HUES48 (cell line): ENCODE results near the gene NPC1L1.

ENCODE experiments used
- H3K27ac ChIP-seq: one replicate; pipeline ENCODE4 v1.7.0; 2013; ENCODE audit warnings: low read depth, low read length, inconsistent platforms
- H3K27me3 ChIP-seq: 2 replicates; pipeline ENCODE4 v1.6.1; 2013; ENCODE audit warnings: mild to moderate bottlenecking, low read length; ENCODE audit not compliant: control insufficient read depth, insufficient read depth
- H3K36me3 ChIP-seq: 2 replicates; pipeline ENCODE4 v1.6.1; 2013; ENCODE audit warnings: low read length; ENCODE audit not compliant: control insufficient read depth, insufficient read depth
- H3K4me1 ChIP-seq: 2 replicates; pipeline ENCODE4 v1.6.1; 2013; ENCODE audit warnings: mild to moderate bottlenecking, low read length; ENCODE audit not compliant: control insufficient read depth, insufficient read depth
- H3K4me3 ChIP-seq: 2 replicates; pipeline ENCODE4 v1.5.1; 2013; ENCODE audit warnings: mild to moderate bottlenecking, low read depth, low read length
- H3K9ac ChIP-seq: 2 replicates; pipeline ENCODE4 v1.6.1; 2013; ENCODE audit warnings: mild to moderate bottlenecking, low read depth, low read length, moderate library complexity
- H3K9me3 ChIP-seq: 2 replicates; pipeline ENCODE4 v1.6.1; 2013; ENCODE audit warnings: low read length; ENCODE audit not compliant: control insufficient read depth, insufficient read depth

NPC1L1 gene

GRCh38 chr7:44541028-44541869 is at the start of gene NPC1L1:
Gene NPC1L1, minus strand, starts transcription at chr7:44541330. Its CDS starts 71 bp downstream, at chr7:44541259.
- Histone ChIP-seq H3K27ac (peak within 1 kb of the TSS; percentile 66), H3K27me3 (no peaks in the 10 kb centered on the region), H3K9ac (no peak within 1 kb of the TSS)

GRCh38 chr7:44590910-44591309 is 49.8 kb upstream of the NPC1L1 start:
- Histone ChIP-seq H3K27me3 (no peaks in the 10 kb centered on the region), H3K4me1 (no peaks in the 10 kb centered on the region), H3K9me3 (no peaks in the 10 kb centered on the region), H3K9ac (no peak overlapping the region), H3K4me3 (no peak overlapping the region), H3K36me3 (no peaks in the 10 kb centered on the region), H3K27ac (no peak overlapping the region)

More at GRCh38 chr7:44541028-44541869, at the start of gene NPC1L1:
- no peaks in the 10 kb centered on the region for H3K9me3 ChIP-seq
- H3K4me1 ChIP-seq = no peaks in the 10 kb centered on the region
- no peak within 1 kb of the TSS for H3K4me3 ChIP-seq
- no peaks in the 10 kb centered on the region for H3K36me3 ChIP-seq

- Histone ChIP-seq H3K9ac (no peak overlapping the region), H3K36me3 (no peaks in the 10 kb centered on the region), H3K9me3 (no peaks in the 10 kb centered on the region), H3K27me3 (no peaks in the 10 kb centered on the region), H3K4me1 (no peaks in the 10 kb centered on the region), H3K27ac (no peak overlapping the region), H3K4me3 (no peak overlapping the region)
Measured at GRCh38 chr7:44587843-44588711, 46.9 kb upstream of the NPC1L1 start.

- Histone ChIP-seq H3K27ac (no peak overlapping the region), H3K36me3 (peaks cover 24% of the 10 kb centered on the region), H3K9ac (no peak overlapping the region), H3K27me3 (no peaks in the 10 kb centered on the region), H3K4me1 (peaks cover 4% of the 10 kb centered on the region; the same call in 1 of the 2 replicates), H3K9me3 (no peaks in the 10 kb centered on the region), H3K4me3 (peak overlapping the region; percentile 84)
Measured at GRCh38 chr7:44583146-44583865, 42.2 kb upstream of the NPC1L1 start.

- H3K27ac ChIP-seq = peak within 1 kb of the TSS; percentile 92
- peak within 1 kb of the TSS; percentile 78 for H3K9ac ChIP-seq
- peaks cover 4% of the 10 kb centered on the region; the same call in 1 of the 2 replicates for H3K4me1 ChIP-seq
- no peaks in the 10 kb centered on the region for H3K9me3 ChIP-seq
- H3K4me3 ChIP-seq = peak within 1 kb of the TSS; percentile 84
- no peaks in the 10 kb centered on the region for H3K27me3 ChIP-seq
- H3K36me3 ChIP-seq = peaks cover 31% of the 10 kb centered on the region
Measured at GRCh38 chr7:44581879-44582603, 40.9 kb upstream of the NPC1L1 start, which contains the start of gene TMED4. Gene TMED4, minus strand, starts transcription at chr7:44582231. Its CDS starts 25 bp downstream, at chr7:44582206.

- Histone ChIP-seq H3K9me3 (no peaks in the 10 kb centered on the region), H3K36me3 (peaks cover 35% of the 10 kb centered on the region), H3K27me3 (no peaks in the 10 kb centered on the region), H3K4me1 (peaks cover 4% of the 10 kb centered on the region; the same call in 1 of the 2 replicates), H3K9ac (peak overlapping the region; percentile 74), H3K27ac (peak overlapping the region; percentile 74), H3K4me3 (peak overlapping the region; percentile 84)
Measured at GRCh38 chr7:44580945-44581878, 40.1 kb upstream of the NPC1L1 start.

- no peaks in the 10 kb centered on the region for H3K9me3 ChIP-seq
- H3K4me1 ChIP-seq = peaks cover 19% of the 10 kb centered on the region
- no peak overlapping the region for H3K4me3 ChIP-seq
- H3K36me3 ChIP-seq = peaks cover 65% of the 10 kb centered on the region
- H3K9ac ChIP-seq = no peak overlapping the region
- H3K27me3 ChIP-seq = no peaks in the 10 kb centered on the region
- H3K27ac ChIP-seq = no peak overlapping the region
Measured at GRCh38 chr7:44576228-44576627, 35.1 kb upstream of the NPC1L1 start.

- no peak overlapping the region for H3K9ac ChIP-seq
- peak overlapping the region; percentile 89 for H3K4me3 ChIP-seq
- H3K4me1 ChIP-seq = peaks cover 15% of the 10 kb centered on the region
- no peaks in the 10 kb centered on the region for H3K9me3 ChIP-seq
- peaks cover 70% of the 10 kb centered on the region for H3K36me3 ChIP-seq
- H3K27ac ChIP-seq = no peak overlapping the region
- H3K27me3 ChIP-seq = no peaks in the 10 kb centered on the region
Measured at GRCh38 chr7:44575054-44575453, 33.9 kb upstream of the NPC1L1 start.

GRCh38 chr7:44574287-44574872 is 33.2 kb upstream of the NPC1L1 start:
- Histone ChIP-seq H3K4me1 (peaks cover 15% of the 10 kb centered on the region), H3K36me3 (peaks cover 70% of the 10 kb centered on the region), H3K4me3 (peak overlapping the region; percentile 89), H3K27ac (peak overlapping the region; percentile 86), H3K9me3 (no peaks in the 10 kb centered on the region), H3K27me3 (no peaks in the 10 kb centered on the region), H3K9ac (peak overlapping the region; percentile 91)
